ENCODE measurements around the gene DMD. TPM values are rescaled to one million over a fixed set of nuclear protein-coding genes. Genes with fewer than 3 reads are reported as not detected.

DMD gene
- total RNA-seq, 1 donor from 2014 or later: 143 TPM

DNA sequence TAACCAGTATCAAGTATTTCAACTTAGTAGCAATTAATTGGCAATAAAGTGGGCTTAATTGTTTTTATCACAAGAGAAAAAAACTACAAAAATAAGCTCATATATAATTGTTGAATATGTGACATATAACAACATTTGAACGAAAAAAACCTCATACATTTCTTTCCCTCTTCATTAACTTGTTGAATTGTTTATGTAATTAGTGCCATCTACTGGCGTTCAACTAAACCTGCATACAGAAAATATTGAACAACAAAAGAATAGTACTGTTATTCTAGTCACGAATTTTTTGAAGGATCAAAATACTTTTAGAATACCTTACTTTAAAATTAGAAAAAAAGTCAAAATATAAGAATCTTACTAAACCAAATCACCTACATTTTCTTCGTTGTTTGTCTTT is 1553.0 kb downstream of the DMD start:
- H3K4me3 ChIP-seq: no peak overlapping the region
- no peaks in the 10 kb centered on the region for H3K9me3 ChIP-seq (replicated peaks)
- intact Hi-C loops (cut with micrococcal nuclease): loop anchor here (5.0 kb wide), 1 partner anchor 621 kb away; no protein-coding TSS in a partner anchor
- no peaks in the 10 kb centered on the region for H3K27me3 ChIP-seq (ENCODE audit: low read depth)
- TF ChIP-seq, protein P1, sequence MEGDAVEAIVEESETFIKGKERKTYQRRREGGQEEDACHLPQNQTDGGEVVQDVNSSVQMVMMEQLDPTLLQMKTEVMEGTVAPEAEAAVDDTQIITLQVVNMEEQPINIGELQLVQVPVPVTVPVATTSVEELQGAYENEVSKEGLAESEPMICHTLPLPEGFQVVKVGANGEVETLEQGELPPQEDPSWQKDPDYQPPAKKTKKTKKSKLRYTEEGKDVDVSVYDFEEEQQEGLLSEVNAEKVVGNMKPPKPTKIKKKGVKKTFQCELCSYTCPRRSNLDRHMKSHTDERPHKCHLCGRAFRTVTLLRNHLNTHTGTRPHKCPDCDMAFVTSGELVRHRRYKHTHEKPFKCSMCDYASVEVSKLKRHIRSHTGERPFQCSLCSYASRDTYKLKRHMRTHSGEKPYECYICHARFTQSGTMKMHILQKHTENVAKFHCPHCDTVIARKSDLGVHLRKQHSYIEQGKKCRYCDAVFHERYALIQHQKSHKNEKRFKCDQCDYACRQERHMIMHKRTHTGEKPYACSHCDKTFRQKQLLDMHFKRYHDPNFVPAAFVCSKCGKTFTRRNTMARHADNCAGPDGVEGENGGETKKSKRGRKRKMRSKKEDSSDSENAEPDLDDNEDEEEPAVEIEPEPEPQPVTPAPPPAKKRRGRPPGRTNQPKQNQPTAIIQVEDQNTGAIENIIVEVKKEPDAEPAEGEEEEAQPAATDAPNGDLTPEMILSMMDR (IDR thresholded peaks at IDR 0.05; ENCODE audit: borderline replicate concordance): peak; percentile 64
- H3K27ac ChIP-seq (replicated peaks): no peak overlapping the region
- no peaks in the 10 kb centered on the region for H3K4me1 ChIP-seq
- no peak for DNase-seq
- H3K36me3 ChIP-seq: no peaks in the 10 kb centered on the region

DNA sequence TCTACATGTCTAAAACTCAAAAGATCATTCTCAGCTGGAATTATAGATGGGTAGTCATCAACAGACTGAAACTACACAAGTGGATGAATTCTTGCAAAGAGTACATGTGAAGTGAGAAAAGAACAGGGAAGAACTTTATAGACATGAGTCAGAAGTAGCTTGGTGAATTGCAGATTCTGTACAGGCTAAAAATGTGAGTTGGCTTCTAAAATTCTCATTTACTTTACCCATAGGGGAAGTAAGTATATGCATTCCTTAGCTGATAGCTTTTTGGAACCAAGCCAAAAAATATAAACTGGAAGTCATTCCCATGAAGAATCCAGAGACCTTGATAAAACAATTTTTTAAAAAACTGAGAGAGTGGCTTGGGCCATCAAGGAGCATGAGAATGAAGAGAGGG is 1555.3 kb downstream of the DMD start:
- TF ChIP-seq, protein P1 (IDR thresholded peaks at IDR 0.05; ENCODE audit: borderline replicate concordance): no peak

DNA sequence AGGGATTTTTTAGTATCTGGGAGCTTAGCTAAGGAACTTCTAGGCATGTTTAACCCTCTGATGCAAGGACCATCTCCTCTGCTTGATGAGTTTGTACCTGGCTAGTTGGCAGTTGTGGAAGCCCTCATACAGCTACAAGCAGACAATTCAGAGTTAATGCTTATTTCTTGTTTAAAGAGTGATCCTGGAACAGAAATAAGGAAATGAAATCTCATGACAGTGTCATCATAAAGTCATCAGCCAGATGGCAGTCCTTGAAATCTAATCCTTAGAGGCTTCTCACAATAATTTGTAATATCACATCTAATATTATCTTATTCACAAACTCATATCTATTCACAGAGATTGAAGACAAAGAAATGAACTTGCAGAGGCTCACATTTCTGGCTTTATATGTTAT is 1557.9 kb downstream of the DMD start:
- no peak for DNase-seq
- Histone ChIP-seq H3K9me3 (replicated peaks) (no peaks in the 10 kb centered on the region), H3K4me3 (no peak overlapping the region), H3K4me1 (no peaks in the 10 kb centered on the region), H3K27me3 (ENCODE audit: low read depth) (no peaks in the 10 kb centered on the region), H3K27ac (replicated peaks) (peak overlapping the region; percentile 8), H3K36me3 (no peaks in the 10 kb centered on the region)
- TF ChIP-seq, protein P1 (IDR thresholded peaks at IDR 0.05; ENCODE audit: borderline replicate concordance): no peak
- intact Hi-C loops (cut with micrococcal nuclease): no loop called here

More for the DNA sequence above, 1555.3 kb downstream of the DMD start:
- no peak overlapping the region for H3K27ac ChIP-seq (replicated peaks)
- no peak for DNase-seq
- H3K9me3 ChIP-seq (replicated peaks): no peaks in the 10 kb centered on the region
- H3K4me1 ChIP-seq: no peaks in the 10 kb centered on the region
- no peaks in the 10 kb centered on the region for H3K36me3 ChIP-seq
- H3K27me3 ChIP-seq (ENCODE audit: low read depth): no peaks in the 10 kb centered on the region
- intact Hi-C loops (cut with micrococcal nuclease): loop anchor here (5.0 kb wide), 1 partner anchor 619 kb away; no protein-coding TSS in a partner anchor
- no peak overlapping the region for H3K4me3 ChIP-seq

DNA sequence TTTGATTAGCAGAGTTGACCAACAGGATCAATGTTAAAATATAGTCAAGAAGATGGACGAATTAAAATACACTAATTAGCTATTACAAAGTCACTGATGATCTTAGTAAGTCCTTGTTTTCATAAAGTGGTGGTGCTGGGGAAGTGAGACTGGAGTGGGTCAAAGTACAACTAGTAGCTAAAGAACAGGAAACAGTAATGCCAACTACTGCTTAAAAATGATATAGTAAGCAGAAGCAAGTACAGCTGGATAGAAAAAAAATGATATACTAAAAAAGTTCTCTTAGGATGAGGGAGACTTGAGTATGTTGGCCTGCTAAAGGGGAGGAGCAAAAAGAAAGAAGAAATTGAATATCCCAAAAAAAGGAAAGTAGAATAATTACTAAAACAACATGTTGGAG is 1558.7 kb downstream of the DMD start:
- Histone ChIP-seq H3K4me3 (no peak overlapping the region), H3K4me1 (no peaks in the 10 kb centered on the region), H3K27ac (replicated peaks) (no peak overlapping the region), H3K36me3 (no peaks in the 10 kb centered on the region), H3K27me3 (ENCODE audit: low read depth) (no peaks in the 10 kb centered on the region), H3K9me3 (replicated peaks) (no peaks in the 10 kb centered on the region)
- TF ChIP-seq, protein P1 (IDR thresholded peaks at IDR 0.05; ENCODE audit: borderline replicate concordance): no peak
- intact Hi-C loops (cut with micrococcal nuclease): no loop called here
- DNase-seq: no peak

DNA sequence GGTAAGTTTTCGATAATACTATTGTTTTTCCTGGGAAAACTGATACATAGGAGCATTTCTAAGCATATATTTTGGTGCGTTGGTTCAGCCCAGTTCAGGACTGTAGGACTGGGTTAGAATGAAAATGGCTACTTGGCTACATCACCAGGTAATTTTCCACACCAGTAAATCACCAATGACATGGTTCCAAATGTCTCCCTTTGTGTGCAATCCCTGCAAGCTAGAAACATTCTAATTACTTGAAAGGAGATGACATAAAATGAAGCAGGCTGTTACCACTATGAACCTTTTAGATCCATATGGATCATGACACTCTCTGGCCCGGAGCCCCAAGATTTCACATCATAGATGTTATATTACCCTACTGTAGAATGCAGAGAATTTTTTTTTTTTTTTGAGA is 1562.1 kb downstream of the DMD start:
- DNase-seq: no peak
- intact Hi-C loops (cut with micrococcal nuclease): no loop called here
- no peak overlapping the region for H3K27ac ChIP-seq (replicated peaks)

More for the DNA sequence above, 1562.1 kb downstream of the DMD start:
- TF ChIP-seq, protein P1 (IDR thresholded peaks at IDR 0.05; ENCODE audit: borderline replicate concordance): no peak
- no peaks in the 10 kb centered on the region for H3K9me3 ChIP-seq (replicated peaks)
- H3K27me3 ChIP-seq (ENCODE audit: low read depth): no peaks in the 10 kb centered on the region
- no peaks in the 10 kb centered on the region for H3K36me3 ChIP-seq
- H3K4me3 ChIP-seq: no peak overlapping the region
- H3K4me1 ChIP-seq: no peaks in the 10 kb centered on the region
